COR-L47 (cell line): Measurements from ENCODE around the gene ZBP1.

Experiments used
- DNase-seq: peaks from one replicate; lab custom pipeline; 2025; lab: John Stamatoyannopoulos, UW

ZBP1 gene

GRCh38 chr20:57596998-57597939 is 23.0 kb downstream of the ZBP1 start:
- DNase-seq: peak; percentile 28

GRCh38 chr20:57596358-57596757 is 23.9 kb downstream of the ZBP1 start:
- no peak for DNase-seq

GRCh38 chr20:57595041-57596030 is 24.9 kb downstream of the ZBP1 start:
- DNase-seq: no peak

- DNase-seq: peak; percentile 3
These were observed 25.9 kb downstream of the ZBP1 start for GRCh38 chr20:57594092-57594951.

- DNase-seq: no peak
These were observed 26.9 kb downstream of the ZBP1 start for GRCh38 chr20:57593134-57593886.

GRCh38 chr20:57592263-57593092 is 27.7 kb downstream of the ZBP1 start:
- no peak for DNase-seq

- DNase-seq: no peak
These were observed 28.7 kb downstream of the ZBP1 start for GRCh38 chr20:57591289-57592229.

- DNase-seq: no peak
These were observed 29.5 kb downstream of the ZBP1 start for GRCh38 chr20:57590485-57591288.

GRCh38 chr20:57589728-57590484 is 30.3 kb downstream of the ZBP1 start:
- no peak for DNase-seq

- DNase-seq: no peak
These were observed 31.0 kb downstream of the ZBP1 start for GRCh38 chr20:57589123-57589727.

- DNase-seq: no peak
These were observed 31.6 kb downstream of the ZBP1 start for GRCh38 chr20:57588596-57588995.

GRCh38 chr20:57587989-57588377 is 32.2 kb downstream of the ZBP1 start:
- no peak for DNase-seq

GRCh38 chr20:57587278-57587988 is 32.8 kb downstream of the ZBP1 start:
- no peak for DNase-seq

- DNase-seq: no peak
These were observed 33.3 kb downstream of the ZBP1 start for GRCh38 chr20:57586943-57587277.

- DNase-seq: no peak
These were observed 33.8 kb downstream of the ZBP1 start for GRCh38 chr20:57586370-57586793.
